ENCODE data around the gene SLC28A1. TPM values are rescaled to one million over a fixed set of nuclear protein-coding genes. Genes with fewer than 3 reads are reported as not detected.

The SLC28A1 gene
- total RNA-seq, 1 experiment from 2014 or later, result 0.13 TPM

GRCh38 chr15:84907731-84908130, 23.3 kb downstream of the SLC28A1 start:
- Histone ChIP-seq H3K4me2 (ENCODE audit: insufficient read depth, insufficient read length, low read length) (no peak overlapping the region), H2AFZ (ENCODE audit: low read length) (no peak overlapping the region), H2BK12ac (ENCODE audit: insufficient read length, low read depth, low read length) (no peak overlapping the region), H3K56ac (ENCODE audit: insufficient read length, low read depth, low read length) (no peak overlapping the region), H4K20me1 (ENCODE audit: control insufficient read depth, insufficient read depth, insufficient read length) (no peaks in the 10 kb centered on the region), H2BK120ac (ENCODE audit: low read depth, low read length, poor library complexity, severe bottlenecking) (no peak overlapping the region), H3K23ac (ENCODE audit: insufficient read length, low read depth, low read length) (no peak overlapping the region), H3K23me2 (ENCODE audit: insufficient read length, low read depth, low read length, poor library complexity, severe bottlenecking) (no peaks in the 10 kb centered on the region), H3K18ac (ENCODE audit: insufficient read length, low read depth, low read length) (no peak overlapping the region), H3K9ac (ENCODE audit: extremely low read depth, insufficient read length, low read length) (no peak overlapping the region), H3K4ac (ENCODE audit: low read depth, low read length) (no peak overlapping the region), H4K8ac (replicated peaks; ENCODE audit: insufficient read length, low read depth, low read length) (no peak overlapping the region), H2BK15ac (ENCODE audit: low read depth, low read length) (no peak overlapping the region), H3K79me1 (ENCODE audit: insufficient read depth, low read depth, low read length, poor library complexity, severe bottlenecking) (no peaks in the 10 kb centered on the region), H3K4me1 (ENCODE audit: insufficient read depth, low read length) (no peaks in the 10 kb centered on the region), H2AK5ac (ENCODE audit: insufficient read length, low read length) (no peak overlapping the region), H2BK5ac (ENCODE audit: insufficient read length, low read length) (no peak overlapping the region), H4K91ac (ENCODE audit: insufficient read length, low read depth, low read length) (no peak overlapping the region), H3K27me3 (ENCODE audit: insufficient read depth, low read length) (no peaks in the 10 kb centered on the region), H2BK20ac (ENCODE audit: low read depth, low read length, poor library complexity, severe bottlenecking) (no peak overlapping the region), H3K79me2 (ENCODE audit: insufficient read depth, low read length) (no peaks in the 10 kb centered on the region), H3K14ac (ENCODE audit: insufficient read depth, low read length) (no peak overlapping the region), H3T11ph (ENCODE audit: low read length) (no peak overlapping the region), H3K9me3 (ENCODE audit: control insufficient read depth, low read depth, low read length) (no peaks in the 10 kb centered on the region), H4K5ac (ENCODE audit: insufficient read length, low read depth, low read length) (no peak overlapping the region), H3K27ac (ENCODE audit: insufficient read length, low read depth, low read length) (no peak overlapping the region)
- DNase-seq, result no peak
- no CpG with 5 or more reads among the region's 4 CpGs for whole genome bisulfite sequencing (ENCODE audit: extremely low coverage, insufficient read length, low lambda C conversion rate)
- H3K36me3 Mint-ChIP-seq (ENCODE audit: insufficient read depth in 1 of 3, low read depth in 3 of 3), result no peaks in the 10 kb centered on the region
- H3K27ac Mint-ChIP-seq, result no peak overlapping the region
- peaks cover 3 to 9% of the 10 kb centered on the region in 2 experiments for H3K4me1 Mint-ChIP-seq
- no peaks in the 10 kb centered on the region; a peak in 1 of 5 replicates for H3K9me3 Mint-ChIP-seq
- TF ChIP-seq, protein P1, sequence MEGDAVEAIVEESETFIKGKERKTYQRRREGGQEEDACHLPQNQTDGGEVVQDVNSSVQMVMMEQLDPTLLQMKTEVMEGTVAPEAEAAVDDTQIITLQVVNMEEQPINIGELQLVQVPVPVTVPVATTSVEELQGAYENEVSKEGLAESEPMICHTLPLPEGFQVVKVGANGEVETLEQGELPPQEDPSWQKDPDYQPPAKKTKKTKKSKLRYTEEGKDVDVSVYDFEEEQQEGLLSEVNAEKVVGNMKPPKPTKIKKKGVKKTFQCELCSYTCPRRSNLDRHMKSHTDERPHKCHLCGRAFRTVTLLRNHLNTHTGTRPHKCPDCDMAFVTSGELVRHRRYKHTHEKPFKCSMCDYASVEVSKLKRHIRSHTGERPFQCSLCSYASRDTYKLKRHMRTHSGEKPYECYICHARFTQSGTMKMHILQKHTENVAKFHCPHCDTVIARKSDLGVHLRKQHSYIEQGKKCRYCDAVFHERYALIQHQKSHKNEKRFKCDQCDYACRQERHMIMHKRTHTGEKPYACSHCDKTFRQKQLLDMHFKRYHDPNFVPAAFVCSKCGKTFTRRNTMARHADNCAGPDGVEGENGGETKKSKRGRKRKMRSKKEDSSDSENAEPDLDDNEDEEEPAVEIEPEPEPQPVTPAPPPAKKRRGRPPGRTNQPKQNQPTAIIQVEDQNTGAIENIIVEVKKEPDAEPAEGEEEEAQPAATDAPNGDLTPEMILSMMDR (conservative IDR thresholded peaks at IDR 0.05), result no peak
- no peaks in the 10 kb centered on the region for H3K27me3 Mint-ChIP-seq (ENCODE audit: low read depth)
- H3K4me3 Mint-ChIP-seq, result no peak overlapping the region

Measured in H9 (cell line).